ENCODE data around the gene PTGES.
"Not testable (repeated sequence)": the region's sequence is repeated elsewhere in the genome, so short reads cannot be mapped to it uniquely, and the experiment has no call there.

The PTGES gene

DNA sequence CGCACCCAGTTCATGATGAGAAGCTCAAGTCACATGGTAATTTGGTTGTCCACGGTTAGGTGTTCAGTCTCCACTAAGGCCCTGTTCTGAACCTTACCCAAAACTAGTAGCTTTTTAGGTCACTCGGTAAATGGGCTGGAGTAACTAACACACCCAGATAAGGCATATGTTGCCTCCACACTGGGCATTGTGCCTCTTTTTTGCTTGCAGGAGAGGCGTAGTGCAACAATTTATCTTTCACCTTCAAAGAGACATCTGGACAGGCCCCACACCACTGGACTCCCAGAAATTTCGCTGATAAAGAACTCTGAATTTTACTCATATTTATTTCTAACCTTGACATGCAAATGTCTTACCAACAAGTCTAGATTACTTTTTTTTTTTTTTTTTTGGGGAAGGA lies 16.8 kb upstream of the PTGES start:
- TF ChIP-seq, protein P1, sequence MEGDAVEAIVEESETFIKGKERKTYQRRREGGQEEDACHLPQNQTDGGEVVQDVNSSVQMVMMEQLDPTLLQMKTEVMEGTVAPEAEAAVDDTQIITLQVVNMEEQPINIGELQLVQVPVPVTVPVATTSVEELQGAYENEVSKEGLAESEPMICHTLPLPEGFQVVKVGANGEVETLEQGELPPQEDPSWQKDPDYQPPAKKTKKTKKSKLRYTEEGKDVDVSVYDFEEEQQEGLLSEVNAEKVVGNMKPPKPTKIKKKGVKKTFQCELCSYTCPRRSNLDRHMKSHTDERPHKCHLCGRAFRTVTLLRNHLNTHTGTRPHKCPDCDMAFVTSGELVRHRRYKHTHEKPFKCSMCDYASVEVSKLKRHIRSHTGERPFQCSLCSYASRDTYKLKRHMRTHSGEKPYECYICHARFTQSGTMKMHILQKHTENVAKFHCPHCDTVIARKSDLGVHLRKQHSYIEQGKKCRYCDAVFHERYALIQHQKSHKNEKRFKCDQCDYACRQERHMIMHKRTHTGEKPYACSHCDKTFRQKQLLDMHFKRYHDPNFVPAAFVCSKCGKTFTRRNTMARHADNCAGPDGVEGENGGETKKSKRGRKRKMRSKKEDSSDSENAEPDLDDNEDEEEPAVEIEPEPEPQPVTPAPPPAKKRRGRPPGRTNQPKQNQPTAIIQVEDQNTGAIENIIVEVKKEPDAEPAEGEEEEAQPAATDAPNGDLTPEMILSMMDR (IDR thresholded peaks at IDR 0.05; ENCODE audit: low read depth, low read length): no peak
- H3K4me3 ChIP-seq (ENCODE audit: low read depth, low read length): no peak overlapping the region

DNA sequence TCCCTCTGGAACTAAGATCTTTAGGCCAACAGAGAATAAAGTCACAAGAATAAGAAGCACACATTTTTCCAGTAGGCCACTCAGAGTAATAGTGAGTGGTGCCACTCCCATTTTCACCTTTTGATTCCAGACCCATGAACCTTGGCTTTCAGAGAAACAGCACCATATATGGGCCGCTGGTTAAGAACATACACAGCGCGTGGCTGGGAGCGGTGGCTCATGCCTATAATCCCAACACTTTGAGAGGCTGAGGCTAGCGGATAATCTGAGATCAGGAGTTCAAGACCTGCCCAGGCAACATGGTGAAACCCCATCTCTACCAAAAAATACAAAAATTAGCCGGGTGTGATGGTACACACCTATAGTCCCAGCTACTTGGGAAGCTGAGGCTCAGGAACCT lies 15.6 kb upstream of the PTGES start:
- TF ChIP-seq, protein P1 (IDR thresholded peaks at IDR 0.05; ENCODE audit: low read depth, low read length): no peak
- no peak overlapping the region for H3K4me3 ChIP-seq (ENCODE audit: low read depth, low read length)

GRCh38 chr9:129765764-129766317 lies 13.0 kb upstream of the PTGES start:
- TF ChIP-seq, protein P1 (IDR thresholded peaks at IDR 0.05; ENCODE audit: low read depth, low read length): no peak
- no peak overlapping the region for H3K4me3 ChIP-seq (ENCODE audit: low read depth, low read length)

- TF ChIP-seq, protein P1 (IDR thresholded peaks at IDR 0.05; ENCODE audit: low read depth, low read length): no peak
- H3K4me3 ChIP-seq (ENCODE audit: low read depth, low read length): no peak overlapping the region
Observed at GRCh38 chr9:129762985-129763926, 10.4 kb upstream of the PTGES start.

DNA sequence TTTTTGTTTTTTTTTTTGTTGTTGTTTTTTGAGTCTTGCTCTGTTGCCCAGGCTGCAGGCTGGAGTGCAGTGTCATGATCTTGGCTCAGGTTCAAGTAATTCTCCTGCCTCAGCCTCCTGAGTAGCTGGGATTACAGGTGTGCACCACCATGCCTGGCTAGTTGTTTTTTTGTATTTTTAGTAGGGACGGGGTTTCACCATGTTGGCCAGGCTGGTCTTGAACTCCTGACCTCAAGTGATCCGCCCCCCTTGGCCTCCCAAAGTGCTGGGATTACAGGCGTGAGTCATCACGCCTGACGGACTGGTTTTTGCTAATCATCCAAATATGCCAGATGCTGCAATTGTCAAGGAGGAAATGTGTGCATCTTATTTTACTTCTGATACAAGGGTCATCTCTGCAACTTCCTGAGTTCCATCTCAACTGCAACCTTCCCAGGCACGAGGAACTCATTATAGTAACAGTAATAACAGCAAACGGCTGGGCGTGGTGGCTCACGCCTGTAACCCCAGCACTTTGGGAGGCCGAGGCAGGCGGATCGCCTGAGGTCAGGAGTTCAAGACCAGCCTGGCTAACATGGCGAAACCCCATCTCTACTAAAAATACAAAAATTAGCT lies 9.6 kb upstream of the PTGES start:
- H3K4me3 ChIP-seq (ENCODE audit: low read depth, low read length): not testable (repeated sequence)

- TF ChIP-seq, protein P1 (IDR thresholded peaks at IDR 0.05; ENCODE audit: low read depth, low read length): no peak
- H3K4me3 ChIP-seq (ENCODE audit: low read depth, low read length): 0 out of 2 replicates have a peak overlapping the region, but pooled peaks have one; percentile 6
Observed at GRCh38 chr9:129761901-129762369, 9.1 kb upstream of the PTGES start.

- TF ChIP-seq, protein P1 (IDR thresholded peaks at IDR 0.05; ENCODE audit: low read depth, low read length): no peak
- H3K4me3 ChIP-seq (ENCODE audit: low read depth, low read length): no peak overlapping the region
Observed at GRCh38 chr9:129761293-129761900, 8.6 kb upstream of the PTGES start.

DNA sequence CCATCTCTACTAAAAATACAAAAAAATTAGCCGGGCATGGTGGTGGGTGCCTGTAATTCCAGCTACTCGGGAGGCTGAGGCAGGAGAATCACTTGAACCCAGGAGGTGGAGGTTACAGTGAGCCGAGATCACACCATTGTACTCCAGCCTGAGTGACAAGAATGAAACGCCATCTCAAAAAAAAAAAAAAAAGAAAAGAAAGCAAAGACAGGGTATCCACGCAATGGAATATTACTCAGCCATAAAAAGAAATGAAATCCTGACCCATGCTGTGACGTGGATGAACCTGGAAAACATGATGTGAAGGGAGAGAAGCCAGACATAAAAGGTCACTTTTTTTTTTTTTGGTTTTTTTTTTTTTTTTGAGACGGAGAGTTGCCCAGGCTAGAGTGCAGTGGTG lies 7.9 kb upstream of the PTGES start:
- H3K4me3 ChIP-seq (ENCODE audit: low read depth, low read length): not testable (repeated sequence)

Data from WI38 (cell line).